K562 treated with DMSO at 1 percent for 4 hours (cell line): ENCODE results near the gene PCDHGC3. TPM values are rescaled to one million over a fixed set of nuclear protein-coding genes. Genes with fewer than 3 reads are reported as not detected.

Experiments used
- total RNA-seq: library from RNA; unstranded; fragments of 300-600 nt; gene quantifications from 2 replicates; pipeline ENCODE4 v1.2.3, GENCODE V29; 2022; ENCODE audit not compliant: insufficient read depth

PCDHGC3 gene
- not detected in 2 replicates for total RNA-seq

GRCh38 chr5:141475625-141476131 lies at the start of gene PCDHGC3:
Gene PCDHGC3 (plus strand): TSS chr5:141475966. CDS start chr5:141476117, 151 bp downstream.

GRCh38 chr5:141430332-141431113 lies 45.2 kb upstream of the PCDHGC3 start, which contains the start of gene PCDHGA12:
Gene PCDHGA12 (plus strand): TSS chr5:141430507. CDS start chr5:141430760, 253 bp downstream.

GRCh38 chr5:141484641-141485311 lies 9.0 kb downstream of the PCDHGC3 start, which contains the start of gene PCDHGC4:
Gene PCDHGC4 (plus strand): TSS chr5:141485030. CDS start chr5:141485174, 144 bp downstream.

GRCh38 chr5:141488591-141489561 lies 13.1 kb downstream of the PCDHGC3 start, which contains the start of gene PCDHGC5:
Gene PCDHGC5 (plus strand): TSS chr5:141489081. CDS start chr5:141489241, 160 bp downstream.

Other genes starting within 250 kb of the PCDHGC3 start
- not detected in 2 replicates for gene PCDHB15, start 230.6 kb upstream of the PCDHGC3 start, total RNA-seq
- not detected in 2 replicates for gene SLC25A2, start 171.9 kb upstream of the PCDHGC3 start, total RNA-seq
- 87.4 and 92.8 TPM in 2 replicates for gene TAF7, start 155.2 kb upstream of the PCDHGC3 start, total RNA-seq
- 0.37 TPM in 1 of 2 replicates, not detected in the other for gene PCDHGA1, start 145.5 kb upstream of the PCDHGC3 start, total RNA-seq
- gene PCDHGA2, start 137.2 kb upstream of the PCDHGC3 start, total RNA-seq: 0.12 TPM in 1 of 2 replicates, not detected in the other
- gene PCDHGA3, start 132.1 kb upstream of the PCDHGC3 start, total RNA-seq: 0.46 TPM in 1 of 2 replicates, not detected in the other
- gene PCDHGB1, start 125.9 kb upstream of the PCDHGC3 start, total RNA-seq: not detected in 2 replicates
- 0.42 and 0.76 TPM in 2 replicates for gene PCDHGA4, start 120.9 kb upstream of the PCDHGC3 start, total RNA-seq
- gene PCDHGB2, start 116.0 kb upstream of the PCDHGC3 start, total RNA-seq: 0.48 and 0.70 TPM in 2 replicates
- gene PCDHGA5, start 111.8 kb upstream of the PCDHGC3 start, total RNA-seq: 0.16 TPM in 1 of 2 replicates, not detected in the other
- 0.51 and 0.74 TPM in 2 replicates for gene PCDHGB3, start 105.7 kb upstream of the PCDHGC3 start, total RNA-seq
- gene PCDHGA6, start 102.1 kb upstream of the PCDHGC3 start, total RNA-seq: 0.27 and 0.35 TPM in 2 replicates
- not detected in 2 replicates for gene PCDHGA7, start 93.2 kb upstream of the PCDHGC3 start, total RNA-seq
- gene PCDHGB4, start 88.3 kb upstream of the PCDHGC3 start, total RNA-seq: 0.21 TPM in 1 of 2 replicates, not detected in the other
- 0.24 TPM in 1 of 2 replicates, not detected in the other for gene PCDHGA8, start 83.3 kb upstream of the PCDHGC3 start, total RNA-seq
- not detected in 2 replicates for gene PCDHGB5, start 78.0 kb upstream of the PCDHGC3 start, total RNA-seq
- not detected in 2 replicates for gene PCDHGA9, start 73.2 kb upstream of the PCDHGC3 start, total RNA-seq
- not detected in 2 replicates for gene PCDHGB6, start 67.9 kb upstream of the PCDHGC3 start, total RNA-seq
- gene PCDHGA10, start 63.0 kb upstream of the PCDHGC3 start, total RNA-seq: not detected in 2 replicates
- gene PCDHGB7, start 58.3 kb upstream of the PCDHGC3 start, total RNA-seq: not detected in 2 replicates
- gene PCDHGA11, start 54.9 kb upstream of the PCDHGC3 start, total RNA-seq: not detected in 2 replicates
- gene PCDHGA12, start 45.5 kb upstream of the PCDHGC3 start, total RNA-seq: not detected in 2 replicates
- gene PCDHGC4, start 9.1 kb downstream of the PCDHGC3 start, total RNA-seq: not detected in 2 replicates
- not detected in 2 replicates for gene PCDHGC5, start 13.1 kb downstream of the PCDHGC3 start, total RNA-seq
- 152 and 168 TPM in 2 replicates for gene DIAPH1, start 143.0 kb downstream of the PCDHGC3 start, total RNA-seq
- 85.2 and 117 TPM in 2 replicates for gene HDAC3, start 160.9 kb downstream of the PCDHGC3 start, total RNA-seq
- gene RELL2, start 161.0 kb downstream of the PCDHGC3 start, total RNA-seq: 10.2 and 10.3 TPM in 2 replicates
- gene FCHSD1, start 175.5 kb downstream of the PCDHGC3 start, total RNA-seq: 11.2 and 13.6 TPM in 2 replicates
- gene ARAP3, start 206.3 kb downstream of the PCDHGC3 start, total RNA-seq: 20.1 and 26.7 TPM in 2 replicates